NB4 (cell line): Measurements from ENCODE around the gene PRRG4.

Experiments
- DNase-seq: peaks from one replicate; pipeline ENCODE4 v3.0.0; 2010; ENCODE audit warnings: low read depth
- H3K4me3 ChIP-seq: one replicate; pipeline ENCODE4 v1.5.1; 2011; ENCODE audit warnings: mild to moderate bottlenecking, low read depth, low read length, moderate library complexity
- MYC ChIP-seq: IDR thresholded peaks from 2 replicates; pipeline ENCODE4 v1.6.1; 2011; ENCODE audit warnings: low read depth, low read length
- POLR2A ChIP-seq: IDR thresholded peaks from 2 replicates; pipeline ENCODE4 v1.6.1; 2011; ENCODE audit warnings: mild to moderate bottlenecking; ENCODE audit not compliant: insufficient read length; ENCODE audit errors: extremely low read depth
- TF ChIP-seq, protein P1 (sequence below): IDR thresholded peaks from 2 replicates; pipeline ENCODE4 v1.6.1; 2011; ENCODE audit warnings: low read depth, low read length
- TF ChIP-seq, protein P2 (sequence below): IDR thresholded peaks from one replicate; pipeline ENCODE4 v1.5.1; 2012; ENCODE audit warnings: low read depth, low read length

PRRG4 gene

DNA sequence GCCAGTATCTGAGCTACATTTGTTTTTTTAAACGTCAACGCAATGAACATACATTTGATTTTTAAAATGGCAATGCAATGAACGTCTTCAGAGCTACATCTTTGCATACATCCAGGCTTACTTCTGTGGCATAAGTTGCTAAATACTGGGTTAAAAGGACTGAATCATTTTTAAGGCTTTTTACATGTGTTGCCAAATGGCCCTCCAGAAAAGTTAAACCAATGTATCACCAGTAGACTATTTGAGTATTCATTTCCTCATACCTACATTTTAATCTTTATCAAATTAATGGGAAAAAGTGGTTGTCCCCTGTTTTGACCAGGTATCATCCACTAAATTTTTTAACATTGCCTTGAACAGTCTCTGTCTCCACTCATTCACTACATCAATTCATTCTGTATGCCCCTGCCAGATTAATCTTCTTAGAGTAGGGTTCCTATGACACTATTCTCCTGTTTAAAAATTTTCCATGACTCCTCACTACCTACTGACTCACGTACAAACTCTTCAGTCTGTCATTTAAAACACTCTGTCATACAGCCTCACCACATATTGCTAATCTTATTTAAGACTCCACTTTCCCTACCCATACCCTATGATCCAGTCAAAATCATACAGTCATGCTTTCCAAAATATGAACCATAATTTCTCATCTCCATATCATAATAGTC is 12.4 kb upstream of the PRRG4 start:
- H3K4me3 ChIP-seq = no peak overlapping the region
- DNase-seq = no peak
- no peak for TF ChIP-seq POLR2A
- TF ChIP-seq, protein P1, sequence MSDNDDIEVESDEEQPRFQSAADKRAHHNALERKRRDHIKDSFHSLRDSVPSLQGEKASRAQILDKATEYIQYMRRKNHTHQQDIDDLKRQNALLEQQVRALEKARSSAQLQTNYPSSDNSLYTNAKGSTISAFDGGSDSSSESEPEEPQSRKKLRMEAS = no peak
- TF ChIP-seq MYC = no peak
- TF ChIP-seq, protein P2, sequence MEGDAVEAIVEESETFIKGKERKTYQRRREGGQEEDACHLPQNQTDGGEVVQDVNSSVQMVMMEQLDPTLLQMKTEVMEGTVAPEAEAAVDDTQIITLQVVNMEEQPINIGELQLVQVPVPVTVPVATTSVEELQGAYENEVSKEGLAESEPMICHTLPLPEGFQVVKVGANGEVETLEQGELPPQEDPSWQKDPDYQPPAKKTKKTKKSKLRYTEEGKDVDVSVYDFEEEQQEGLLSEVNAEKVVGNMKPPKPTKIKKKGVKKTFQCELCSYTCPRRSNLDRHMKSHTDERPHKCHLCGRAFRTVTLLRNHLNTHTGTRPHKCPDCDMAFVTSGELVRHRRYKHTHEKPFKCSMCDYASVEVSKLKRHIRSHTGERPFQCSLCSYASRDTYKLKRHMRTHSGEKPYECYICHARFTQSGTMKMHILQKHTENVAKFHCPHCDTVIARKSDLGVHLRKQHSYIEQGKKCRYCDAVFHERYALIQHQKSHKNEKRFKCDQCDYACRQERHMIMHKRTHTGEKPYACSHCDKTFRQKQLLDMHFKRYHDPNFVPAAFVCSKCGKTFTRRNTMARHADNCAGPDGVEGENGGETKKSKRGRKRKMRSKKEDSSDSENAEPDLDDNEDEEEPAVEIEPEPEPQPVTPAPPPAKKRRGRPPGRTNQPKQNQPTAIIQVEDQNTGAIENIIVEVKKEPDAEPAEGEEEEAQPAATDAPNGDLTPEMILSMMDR = no peak

DNA sequence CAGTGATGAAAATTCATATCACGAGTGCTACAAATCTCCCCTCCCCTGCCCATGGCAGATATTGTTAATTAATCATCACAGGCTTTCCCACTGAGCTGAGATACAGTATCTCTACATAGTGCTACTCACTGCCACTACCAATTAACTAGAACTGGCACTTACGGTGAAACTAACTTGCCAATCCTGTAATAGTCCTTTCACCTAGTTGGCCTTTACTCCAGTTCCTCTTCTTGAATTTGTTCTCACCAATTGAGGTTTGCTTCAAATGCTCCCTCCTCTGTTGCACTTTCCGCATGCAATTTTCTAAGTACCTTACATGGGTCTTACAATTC is 11.9 kb upstream of the PRRG4 start:
- TF ChIP-seq, protein P2 = no peak
- TF ChIP-seq MYC = no peak
- no peak for TF ChIP-seq POLR2A
- TF ChIP-seq, protein P1 = no peak
- H3K4me3 ChIP-seq = no peak overlapping the region
- DNase-seq = no peak

DNA sequence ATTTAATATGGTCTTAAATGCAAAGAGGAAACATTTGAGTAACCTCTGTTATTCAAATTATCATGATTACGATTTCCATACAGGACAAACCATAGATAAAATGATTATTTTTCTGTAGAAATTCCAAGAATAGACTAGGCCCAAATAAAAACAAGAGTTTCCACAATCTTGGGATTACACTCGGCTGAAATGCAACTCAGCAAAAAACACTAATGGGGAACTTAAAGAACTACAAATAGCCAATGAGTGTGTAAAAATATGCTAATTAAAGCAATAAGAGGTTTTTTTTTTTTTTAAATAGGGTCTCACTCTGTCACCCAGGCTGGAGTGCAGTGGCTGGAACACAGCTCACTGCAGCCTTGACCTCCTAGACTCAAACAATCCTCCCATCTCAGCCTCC is 10.5 kb upstream of the PRRG4 start:
- DNase-seq = no peak
- H3K4me3 ChIP-seq = no peak overlapping the region
- TF ChIP-seq, protein P1 = no peak
- no peak for TF ChIP-seq MYC
- TF ChIP-seq, protein P2 = no peak
- no peak for TF ChIP-seq POLR2A

DNA sequence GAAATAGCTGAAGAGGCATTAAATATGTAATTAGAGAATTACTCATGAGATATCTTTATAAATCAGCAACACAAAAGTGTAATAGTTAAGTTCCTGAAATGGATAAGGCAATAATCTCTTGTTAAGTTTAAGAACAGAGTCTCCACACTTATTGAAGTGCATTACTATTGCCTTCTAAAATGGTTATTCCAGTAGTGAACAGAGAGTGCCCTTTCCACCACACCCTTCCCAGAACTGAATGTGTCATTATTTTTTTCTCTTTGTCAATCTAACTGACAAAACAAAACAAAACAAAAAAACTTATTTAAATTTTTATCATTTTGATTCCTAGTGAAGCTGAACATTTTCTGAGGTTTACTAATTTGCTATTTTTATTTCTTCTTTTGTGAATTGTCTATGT is 9.2 kb upstream of the PRRG4 start:
- H3K4me3 ChIP-seq = no peak overlapping the region
- TF ChIP-seq, protein P1 = no peak
- TF ChIP-seq POLR2A (no peak), MYC (no peak)
- TF ChIP-seq, protein P2 = no peak
- no peak for DNase-seq

DNA sequence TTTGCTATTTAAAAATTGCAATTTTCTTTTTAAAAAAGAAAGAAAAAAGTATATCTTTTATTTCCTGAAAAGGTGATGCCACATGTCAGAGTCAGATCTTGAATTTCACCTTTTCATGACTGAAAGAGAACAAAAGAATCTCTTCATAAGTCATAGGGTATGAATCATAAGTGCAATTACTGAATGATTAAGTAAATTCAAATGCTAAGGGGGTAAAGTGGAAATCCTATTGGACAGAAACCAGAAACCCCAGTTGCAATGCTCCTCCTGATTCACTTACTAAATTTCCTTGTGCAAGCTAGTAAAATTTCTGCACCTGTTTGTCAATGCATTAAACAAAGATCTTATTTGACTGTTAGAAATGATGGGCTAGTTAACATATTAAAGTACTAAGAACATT is 8.2 kb upstream of the PRRG4 start:
- no peak for DNase-seq
- H3K4me3 ChIP-seq = no peak overlapping the region
- TF ChIP-seq MYC (no peak), POLR2A (no peak)
- TF ChIP-seq, protein P2 = no peak
- TF ChIP-seq, protein P1 = no peak
